ENCODE data around the gene B4GALT2.

Gene B4GALT2

GRCh38 chr1:43984855-43985254, 5.8 kb downstream of the B4GALT2 start:
- H3K9me3 Mint-ChIP-seq = no peaks in the 10 kb centered on the region
- H3K4me3 Mint-ChIP-seq = no peak overlapping the region
- no peak for ATAC-seq
- no peak overlapping the region for H3K27ac Mint-ChIP-seq
- no peak for DNase-seq
- H3K27me3 Mint-ChIP-seq = no peaks in the 10 kb centered on the region
- H3K4me1 Mint-ChIP-seq = peaks cover 12% of the 10 kb centered on the region

GRCh38 chr1:43985984-43986595, 7.1 kb downstream of the B4GALT2 start:
- ATAC-seq = no peak

GRCh38 chr1:43986712-43987111, 7.7 kb downstream of the B4GALT2 start:
- Mint-ChIP-seq H3K4me1 (peaks cover 10% of the 10 kb centered on the region), H3K27ac (peak overlapping the region in 1 of 2 donors; percentile 22), H3K4me3 (no peak overlapping the region), H3K9me3 (no peaks in the 10 kb centered on the region), H3K27me3 (no peaks in the 10 kb centered on the region)
- DNase-seq = no peak
- ATAC-seq = no peak

More at GRCh38 chr1:43985984-43986595, 7.1 kb downstream of the B4GALT2 start:
- no peak for DNase-seq
- Mint-ChIP-seq H3K27me3 (no peaks in the 10 kb centered on the region), H3K27ac (peak overlapping the region in 1 of 2 donors; percentile 22), H3K9me3 (no peaks in the 10 kb centered on the region), H3K4me3 (no peak overlapping the region), H3K4me1 (peaks cover 4% of the 10 kb centered on the region)

- Mint-ChIP-seq H3K4me1 (peaks cover 16% of the 10 kb centered on the region), H3K27ac (no peak overlapping the region)
These were observed 8.3 kb downstream of the B4GALT2 start for GRCh38 chr1:43987159-43987902.

GRCh38 chr1:43990271-43991199, 11.5 kb downstream of the B4GALT2 start:
- peaks cover 28% of the 10 kb centered on the region for H3K4me1 Mint-ChIP-seq
- ATAC-seq (no peak), DNase-seq (no peak)
- H3K4me3 Mint-ChIP-seq = peak overlapping the region; percentile 93 to 97
- H3K9me3 Mint-ChIP-seq = no peaks in the 10 kb centered on the region
- no peak overlapping the region for H3K27ac Mint-ChIP-seq
- H3K27me3 Mint-ChIP-seq = no peaks in the 10 kb centered on the region

More at GRCh38 chr1:43987159-43987902, 8.3 kb downstream of the B4GALT2 start:
- ATAC-seq (no peak), DNase-seq (no peak)
- H3K4me3 Mint-ChIP-seq = no peak overlapping the region
- H3K27me3 Mint-ChIP-seq = no peaks in the 10 kb centered on the region
- no peaks in the 10 kb centered on the region for H3K9me3 Mint-ChIP-seq

GRCh38 chr1:43991200-43991475, 12.1 kb downstream of the B4GALT2 start:
- no peaks in the 10 kb centered on the region for H3K27me3 Mint-ChIP-seq
- ATAC-seq = no peak
- H3K4me3 Mint-ChIP-seq = peak overlapping the region; percentile 93 to 97
- H3K9me3 Mint-ChIP-seq = no peaks in the 10 kb centered on the region
- H3K27ac Mint-ChIP-seq = peak overlapping the region in 1 of 2 donors; percentile 95
- DNase-seq = no peak
- peaks cover 28% of the 10 kb centered on the region for H3K4me1 Mint-ChIP-seq

GRCh38 chr1:43991476-43992231, 12.6 kb downstream of the B4GALT2 start, which contains the start of gene CCDC24:
TSS of gene CCDC24 (plus strand) at chr1:43991599. CDS start at chr1:43991879, 280 bp downstream.
- H3K4me3 Mint-ChIP-seq = peak within 1 kb of the TSS; percentile 93 to 97
- DNase-seq (peak; percentile 66 to 77), ATAC-seq (peak; percentile 81)
- H3K27ac Mint-ChIP-seq = peak within 1 kb of the TSS; percentile 27 to 95
- no peaks in the 10 kb centered on the region for H3K27me3 Mint-ChIP-seq
- peaks cover 28% of the 10 kb centered on the region for H3K4me1 Mint-ChIP-seq
- H3K9me3 Mint-ChIP-seq = no peaks in the 10 kb centered on the region

GRCh38 chr1:43992232-43992995, 13.4 kb downstream of the B4GALT2 start:
- Mint-ChIP-seq H3K27me3 (no peaks in the 10 kb centered on the region), H3K4me3 (peak overlapping the region; percentile 93 to 97), H3K4me1 (peaks cover 28% of the 10 kb centered on the region), H3K9me3 (no peaks in the 10 kb centered on the region), H3K27ac (peak overlapping the region in 1 of 2 donors; percentile 27)
- DNase-seq (no peak), ATAC-seq (no peak)

- Mint-ChIP-seq H3K27me3 (no peaks in the 10 kb centered on the region), H3K27ac (no peak overlapping the region)
- no peak for DNase-seq
These were observed 14.3 kb downstream of the B4GALT2 start for GRCh38 chr1:43993206-43993914.

GRCh38 chr1:43994071-43994470, 15.1 kb downstream of the B4GALT2 start:
- Mint-ChIP-seq H3K4me3 (no peak overlapping the region), H3K27ac (peak overlapping the region in 1 of 2 donors; percentile 49), H3K27me3 (no peaks in the 10 kb centered on the region), H3K9me3 (no peaks in the 10 kb centered on the region), H3K4me1 (peaks cover 28% of the 10 kb centered on the region)
- ATAC-seq (no peak), DNase-seq (no peak)

More at GRCh38 chr1:43993206-43993914, 14.3 kb downstream of the B4GALT2 start:
- Mint-ChIP-seq H3K9me3 (no peaks in the 10 kb centered on the region), H3K4me1 (peaks cover 28% of the 10 kb centered on the region), H3K4me3 (no peak overlapping the region)
- ATAC-seq = no peak

- H3K4me1 Mint-ChIP-seq = peaks cover 28% of the 10 kb centered on the region
- peak; percentile 49 for ATAC-seq
- H3K9me3 Mint-ChIP-seq = no peaks in the 10 kb centered on the region
- H3K27me3 Mint-ChIP-seq = no peaks in the 10 kb centered on the region
- H3K27ac Mint-ChIP-seq = peak overlapping the region in 1 of 2 donors; percentile 45
- no peak overlapping the region for H3K4me3 Mint-ChIP-seq
- peak; percentile 33 to 35 for DNase-seq
These were observed 16.1 kb downstream of the B4GALT2 start for GRCh38 chr1:43994794-43995790.

GRCh38 chr1:43995984-43996732, 17.1 kb downstream of the B4GALT2 start:
- Mint-ChIP-seq H3K9me3 (no peaks in the 10 kb centered on the region), H3K4me3 (no peak overlapping the region), H3K27me3 (no peaks in the 10 kb centered on the region), H3K4me1 (peaks cover 23% of the 10 kb centered on the region), H3K27ac (peak overlapping the region in 1 of 2 donors; percentile 7)
- DNase-seq (no peak), ATAC-seq (no peak)
